ENCODE measurements around the gene PCDHA4. TPM values are rescaled to one million over a fixed set of nuclear protein-coding genes. Genes with fewer than 3 reads are reported as not detected.
"Not testable (repeated sequence)": the region's sequence is repeated elsewhere in the genome, so short reads cannot be mapped to it uniquely, and the experiment has no call there.

Gene PCDHA4
- total and polyA plus RNA-seq, 2 experiments from 2014 or later, result not detected

DNA sequence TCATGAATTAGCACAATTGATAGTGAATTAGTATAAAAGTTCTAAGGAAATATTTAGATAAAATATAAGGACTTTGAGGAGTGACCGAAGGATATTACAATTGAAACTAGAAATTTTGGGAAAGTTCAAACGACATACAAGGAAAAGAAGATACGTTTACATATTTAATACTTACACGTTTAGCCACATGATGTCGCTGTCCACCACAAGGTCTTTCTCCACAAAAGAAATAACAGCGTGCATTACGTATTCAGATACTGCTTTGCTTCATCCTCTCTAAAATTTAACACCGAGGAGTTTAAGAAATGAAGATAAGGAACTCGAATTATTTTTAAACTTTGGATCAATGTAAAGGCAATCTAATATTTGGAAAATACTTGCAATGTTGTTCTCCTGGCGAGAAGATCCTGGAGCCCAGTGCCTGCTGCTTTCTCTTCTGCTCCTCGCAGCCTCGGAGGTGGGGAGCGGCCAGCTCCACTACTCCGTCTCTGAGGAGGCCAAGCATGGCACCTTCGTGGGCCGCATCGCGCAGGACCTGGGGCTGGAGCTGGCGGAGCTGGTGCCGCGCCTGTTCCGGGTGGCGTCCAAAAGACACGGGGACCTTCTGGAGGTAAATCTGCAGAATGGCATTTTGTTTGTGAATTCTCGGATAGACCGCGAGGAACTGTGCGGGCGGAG is 5.9 kb upstream of the PCDHA4 start, which contains the start of gene PCDHA3:
Gene PCDHA3, plus strand, starts transcription at position 242 of the 678 bp plus-strand sequence.
- H3K4me3 ChIP-seq, result peak within 1 kb of the TSS; percentile 42
- TF ChIP-seq EZH2 (IDR thresholded peaks at IDR 0.05; ENCODE audit: insufficient read depth, poor library complexity, severe bottlenecking) (no peak), EZH2phosphoT487 (IDR thresholded peaks at IDR 0.05; ENCODE audit: insufficient read depth, low read depth) (no peak)
- H4K20me1 ChIP-seq (ENCODE audit: insufficient read depth), result no peaks in the 10 kb centered on the region
- no peaks in the 10 kb centered on the region for H3K79me2 ChIP-seq (ENCODE audit: insufficient read depth)
- H2AFZ ChIP-seq, result peak within 1 kb of the TSS; percentile 31
- WGBS, 2 experiments (ENCODE audit: low coverage in 1 of 2, low lambda C conversion rate in 2 of 2, missing lambda C conversion rate in 2 of 2), result 21 to 22% methylated on average over 29 of the region's 29 CpGs
- no peak within 1 kb of the TSS for H3K4me2 ChIP-seq (ENCODE audit: unreplicated experiment)
- H3K27ac ChIP-seq, result no peak within 1 kb of the TSS
- no peaks in the 10 kb centered on the region for H3K36me3 ChIP-seq (ENCODE audit: low read depth)
- in situ Hi-C loops (cut with MboI), result no loop called here
- H3F3A ChIP-seq (ENCODE audit: insufficient read depth), result no peaks in the 10 kb centered on the region
- H3K4me1 ChIP-seq (ENCODE audit: insufficient read depth), result no peaks in the 10 kb centered on the region
- no peaks in the 10 kb centered on the region for H3K9me3 ChIP-seq (ENCODE audit: low read depth)
- DNase-seq, result peak; percentile 33
- no peak within 1 kb of the TSS for H3K9ac ChIP-seq
- H3K27me3 ChIP-seq (replicated peaks; ENCODE audit: insufficient read depth), result no peaks in the 10 kb centered on the region
- no peaks in the 10 kb centered on the region for H3K9me2 ChIP-seq (ENCODE audit: insufficient read depth)

DNA sequence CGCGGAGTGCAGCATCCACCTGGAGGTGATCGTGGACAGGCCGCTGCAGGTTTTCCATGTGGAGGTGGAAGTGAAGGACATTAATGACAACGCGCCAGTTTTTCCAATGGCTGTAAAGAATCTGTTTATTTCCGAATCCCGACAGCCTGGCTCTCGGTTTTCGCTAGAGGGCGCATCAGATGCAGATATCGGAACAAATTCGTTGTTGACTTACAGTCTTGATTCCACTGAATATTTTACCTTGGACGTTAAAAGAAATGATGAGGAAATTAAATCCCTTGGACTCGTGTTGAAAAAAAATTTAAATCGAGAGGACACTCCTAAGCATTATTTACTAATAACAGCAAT is 5.4 kb upstream of the PCDHA4 start:
- Histone ChIP-seq H3K4me3 (peak overlapping the region; percentile 42; the same call in 1 of the 2 replicates), H4K20me1 (ENCODE audit: insufficient read depth) (no peaks in the 10 kb centered on the region), H3K27me3 (replicated peaks; ENCODE audit: insufficient read depth) (no peaks in the 10 kb centered on the region), H3F3A (ENCODE audit: insufficient read depth) (no peaks in the 10 kb centered on the region), H3K4me2 (ENCODE audit: unreplicated experiment) (no peak overlapping the region), H3K36me3 (ENCODE audit: low read depth) (no peaks in the 10 kb centered on the region), H2AFZ (peak overlapping the region; percentile 31; the same call in 1 of the 2 replicates), H3K4me1 (ENCODE audit: insufficient read depth) (no peaks in the 10 kb centered on the region), H3K9ac (no peak overlapping the region), H3K27ac (no peak overlapping the region), H3K79me2 (ENCODE audit: insufficient read depth) (no peaks in the 10 kb centered on the region), H3K9me3 (ENCODE audit: low read depth) (no peaks in the 10 kb centered on the region), H3K9me2 (ENCODE audit: insufficient read depth) (no peaks in the 10 kb centered on the region)
- 13 to 16% methylated on average over 16 of the region's 16 CpGs for WGBS, 2 experiments (ENCODE audit: low coverage in 1 of 2, low lambda C conversion rate in 2 of 2, missing lambda C conversion rate in 2 of 2)
- DNase-seq, result peak; percentile 1
- TF ChIP-seq EZH2 (IDR thresholded peaks at IDR 0.05; ENCODE audit: insufficient read depth, poor library complexity, severe bottlenecking) (no peak), EZH2phosphoT487 (IDR thresholded peaks at IDR 0.05; ENCODE audit: insufficient read depth, low read depth) (no peak)
- in situ Hi-C loops (cut with MboI), result no loop called here

DNA sequence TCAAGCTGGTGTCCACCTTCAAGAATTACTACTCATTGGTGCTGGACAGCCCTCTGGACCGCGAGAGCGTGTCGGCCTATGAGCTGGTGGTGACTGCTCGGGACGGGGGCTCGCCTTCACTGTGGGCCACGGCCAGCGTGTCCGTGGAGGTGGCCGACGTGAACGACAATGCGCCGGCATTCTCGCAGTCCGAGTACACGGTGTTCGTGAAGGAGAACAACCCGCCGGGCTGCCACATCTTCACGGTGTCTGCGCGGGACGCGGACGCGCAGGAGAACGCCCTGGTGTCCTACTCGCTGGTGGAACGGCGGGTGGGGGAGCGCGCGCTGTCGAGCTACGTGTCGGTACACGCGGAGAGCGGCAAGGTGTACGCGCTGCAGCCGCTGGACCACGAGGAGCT is 4.5 kb upstream of the PCDHA4 start:
- H3K79me2 ChIP-seq (ENCODE audit: insufficient read depth); H2AFZ ChIP-seq; H3K27ac ChIP-seq; in situ Hi-C loops (cut with MboI); H3K9me3 ChIP-seq (ENCODE audit: low read depth); H3K36me3 ChIP-seq (ENCODE audit: low read depth); H3K27me3 ChIP-seq (replicated peaks; ENCODE audit: insufficient read depth); H3K9me2 ChIP-seq (ENCODE audit: insufficient read depth); H3K4me1 ChIP-seq (ENCODE audit: insufficient read depth); H3K9ac ChIP-seq; H3F3A ChIP-seq (ENCODE audit: insufficient read depth); H3K4me2 ChIP-seq (ENCODE audit: unreplicated experiment); H4K20me1 ChIP-seq (ENCODE audit: insufficient read depth); H3K4me3 ChIP-seq; DNase-seq: not testable (repeated sequence)
- 46 to 50% methylated on average over 36 to 45 of the region's 45 CpGs for WGBS, 2 experiments (ENCODE audit: low coverage in 1 of 2, low lambda C conversion rate in 2 of 2, missing lambda C conversion rate in 2 of 2)

DNA sequence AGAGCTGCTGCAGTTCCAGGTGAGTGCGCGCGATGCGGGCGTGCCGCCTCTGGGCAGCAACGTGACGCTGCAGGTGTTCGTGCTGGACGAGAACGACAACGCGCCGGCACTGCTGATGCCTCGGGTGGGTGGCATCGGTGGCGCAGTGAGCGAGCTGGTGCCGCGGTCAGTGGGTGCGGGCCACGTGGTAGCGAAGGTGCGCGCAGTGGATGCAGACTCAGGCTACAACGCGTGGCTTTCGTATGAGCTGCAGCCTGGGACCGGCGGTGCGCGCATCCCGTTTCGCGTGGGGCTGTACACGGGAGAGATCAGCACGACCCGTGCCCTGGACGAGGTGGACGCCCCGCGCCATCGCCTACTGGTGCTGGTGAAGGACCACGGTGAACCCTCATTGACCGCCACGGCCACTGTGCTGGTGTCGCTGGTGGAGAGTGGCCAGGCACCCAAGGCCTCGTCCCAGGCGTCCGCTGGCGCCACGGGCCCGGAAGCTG is 4.0 kb upstream of the PCDHA4 start:
- Histone ChIP-seq H3K4me1 (ENCODE audit: insufficient read depth) (no peaks in the 10 kb centered on the region), H3K27ac (no peak overlapping the region), H3K9me3 (ENCODE audit: low read depth) (no peaks in the 10 kb centered on the region), H2AFZ (no peak overlapping the region), H3K79me2 (ENCODE audit: insufficient read depth) (no peaks in the 10 kb centered on the region), H3K9me2 (ENCODE audit: insufficient read depth) (no peaks in the 10 kb centered on the region), H3K4me2 (ENCODE audit: unreplicated experiment) (no peak overlapping the region), H4K20me1 (ENCODE audit: insufficient read depth) (no peaks in the 10 kb centered on the region), H3K9ac (no peak overlapping the region), H3K36me3 (ENCODE audit: low read depth) (no peaks in the 10 kb centered on the region), H3K4me3 (no peak overlapping the region), H3F3A (ENCODE audit: insufficient read depth) (no peaks in the 10 kb centered on the region), H3K27me3 (replicated peaks; ENCODE audit: insufficient read depth) (no peaks in the 10 kb centered on the region)
- TF ChIP-seq EZH2 (IDR thresholded peaks at IDR 0.05; ENCODE audit: insufficient read depth, poor library complexity, severe bottlenecking), result no peak
- no peak for TF ChIP-seq EZH2phosphoT487 (IDR thresholded peaks at IDR 0.05; ENCODE audit: insufficient read depth, low read depth)
- in situ Hi-C loops (cut with MboI), result no loop called here
- 46 to 50% methylated on average over 39 to 53 of the region's 53 CpGs for WGBS, 2 experiments (ENCODE audit: low coverage in 1 of 2, low lambda C conversion rate in 2 of 2, missing lambda C conversion rate in 2 of 2)
- DNase-seq, result no peak

DNA sequence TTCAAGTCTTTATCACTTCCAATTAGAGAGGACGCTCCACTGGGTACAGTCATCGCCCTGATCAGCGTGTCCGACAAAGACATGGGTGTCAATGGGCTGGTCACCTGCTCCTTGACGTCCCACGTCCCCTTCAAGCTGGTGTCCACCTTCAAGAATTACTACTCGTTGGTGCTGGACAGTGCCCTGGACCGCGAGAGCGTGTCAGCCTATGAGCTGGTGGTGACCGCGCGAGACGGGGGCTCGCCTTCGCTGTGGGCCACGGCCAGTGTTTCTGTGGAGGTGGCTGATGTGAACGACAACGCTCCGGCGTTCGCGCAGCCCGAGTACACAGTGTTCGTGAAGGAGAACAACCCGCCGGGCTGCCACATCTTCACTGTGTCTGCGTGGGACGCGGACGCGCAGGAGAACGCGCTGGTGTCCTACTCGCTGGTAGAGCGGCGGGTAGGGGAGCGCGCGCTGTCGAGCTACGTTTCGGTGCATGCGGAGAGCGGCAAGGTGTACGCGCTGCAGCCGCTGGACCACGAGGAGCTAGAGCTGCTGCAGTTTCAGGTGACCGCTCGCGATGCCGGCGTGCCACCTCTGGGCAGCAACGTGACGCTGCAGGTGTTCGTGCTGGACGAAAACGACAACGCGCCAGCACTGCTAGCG is 1.5 kb downstream of the PCDHA4 start:
- H3K9me3 ChIP-seq (ENCODE audit: low read depth); H3K27me3 ChIP-seq (replicated peaks; ENCODE audit: insufficient read depth); H3K27ac ChIP-seq; H3K9me2 ChIP-seq (ENCODE audit: insufficient read depth); H4K20me1 ChIP-seq (ENCODE audit: insufficient read depth); H3K79me2 ChIP-seq (ENCODE audit: insufficient read depth); in situ Hi-C loops (cut with MboI); H3K9ac ChIP-seq; DNase-seq; H3K4me3 ChIP-seq; H3K4me2 ChIP-seq (ENCODE audit: unreplicated experiment); H3F3A ChIP-seq (ENCODE audit: insufficient read depth); H3K4me1 ChIP-seq (ENCODE audit: insufficient read depth); H3K36me3 ChIP-seq (ENCODE audit: low read depth); H2AFZ ChIP-seq: not testable (repeated sequence)
- 53 to 59% methylated on average over 45 to 62 of the region's 62 CpGs for WGBS, 2 experiments (ENCODE audit: low coverage in 1 of 2, low lambda C conversion rate in 2 of 2, missing lambda C conversion rate in 2 of 2)
